ENCODE measurements around the gene NCKAP5.

DNA sequence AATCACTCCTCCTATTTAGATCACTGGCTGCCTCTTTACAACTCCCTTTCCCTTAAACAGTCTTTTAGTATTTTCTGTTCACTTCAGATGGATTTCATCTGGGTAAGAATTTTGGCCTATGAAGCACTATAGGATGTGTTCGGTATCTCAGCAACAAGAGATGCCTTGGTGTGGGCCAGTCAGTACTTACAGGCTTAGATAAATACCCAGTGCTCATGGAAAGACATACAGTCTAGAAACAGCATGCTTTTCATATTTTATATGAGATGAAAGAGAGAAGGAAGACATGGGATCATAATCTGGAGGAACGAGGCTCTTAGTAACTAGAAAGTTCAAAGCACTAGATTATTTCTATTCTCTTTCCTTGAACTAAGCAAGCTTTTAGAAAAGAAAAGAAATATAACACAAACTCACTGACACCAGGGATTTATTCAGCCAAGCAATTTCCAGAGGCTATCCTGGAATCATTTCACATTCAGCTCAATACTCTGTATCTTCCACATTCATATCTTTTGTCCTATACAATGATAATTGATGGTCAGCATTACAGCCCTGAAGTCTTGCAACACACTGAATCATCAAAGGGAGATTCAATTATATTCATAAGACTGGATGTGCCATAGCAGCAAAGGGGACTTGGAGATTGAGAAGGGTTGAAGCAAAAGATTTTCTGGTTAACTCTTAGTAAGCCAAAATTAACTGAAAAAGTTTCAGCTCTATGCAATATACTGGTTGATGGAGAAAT lies 489.4 kb downstream of the NCKAP5 start:
- TF ChIP-seq EP300 (IDR thresholded peaks at IDR 0.05) (no peak), POLR2A (IDR thresholded peaks at IDR 0.05) (no peak)
- TF ChIP-seq, protein P1, sequence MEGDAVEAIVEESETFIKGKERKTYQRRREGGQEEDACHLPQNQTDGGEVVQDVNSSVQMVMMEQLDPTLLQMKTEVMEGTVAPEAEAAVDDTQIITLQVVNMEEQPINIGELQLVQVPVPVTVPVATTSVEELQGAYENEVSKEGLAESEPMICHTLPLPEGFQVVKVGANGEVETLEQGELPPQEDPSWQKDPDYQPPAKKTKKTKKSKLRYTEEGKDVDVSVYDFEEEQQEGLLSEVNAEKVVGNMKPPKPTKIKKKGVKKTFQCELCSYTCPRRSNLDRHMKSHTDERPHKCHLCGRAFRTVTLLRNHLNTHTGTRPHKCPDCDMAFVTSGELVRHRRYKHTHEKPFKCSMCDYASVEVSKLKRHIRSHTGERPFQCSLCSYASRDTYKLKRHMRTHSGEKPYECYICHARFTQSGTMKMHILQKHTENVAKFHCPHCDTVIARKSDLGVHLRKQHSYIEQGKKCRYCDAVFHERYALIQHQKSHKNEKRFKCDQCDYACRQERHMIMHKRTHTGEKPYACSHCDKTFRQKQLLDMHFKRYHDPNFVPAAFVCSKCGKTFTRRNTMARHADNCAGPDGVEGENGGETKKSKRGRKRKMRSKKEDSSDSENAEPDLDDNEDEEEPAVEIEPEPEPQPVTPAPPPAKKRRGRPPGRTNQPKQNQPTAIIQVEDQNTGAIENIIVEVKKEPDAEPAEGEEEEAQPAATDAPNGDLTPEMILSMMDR (IDR thresholded peaks at IDR 0.05): no peak

Data from ovary (tissue), 3 donors.